Peyer's patch (tissue), 4 donors: ENCODE measurements around the gene ANO4. TPM values are rescaled to one million over a fixed set of nuclear protein-coding genes. Genes with fewer than 3 reads are reported as not detected.

Experiments
- DNase-seq, 3 donors: peaks; one replicate each; pipeline ENCODE4 v3.0.0-alpha.2; 2017 to 2019
- H3K27ac ChIP-seq, 4 donors: fragments of 200-600 bp; sonication (generic); one replicate each; pipeline ENCODE4 v1.5.1; 2016 to 2019
- H3K27me3 ChIP-seq, 2 donors: fragments of 200-600 bp; sonication (generic); one replicate each; pipeline ENCODE4 v1.5.1; 2019
- H3K36me3 ChIP-seq, 3 donors: fragments of 200-600 bp; sonication (generic); one replicate each; pipeline ENCODE4 v1.5.1; 2016 to 2019
- H3K4me1 ChIP-seq, 4 donors: fragments of 200-600 bp; sonication (generic); one replicate each; pipeline ENCODE4 v1.5.1; 2016 to 2019
- H3K4me3 ChIP-seq, 4 donors: fragments of 200-600 bp; sonication (generic); 1 replicate in 3 of 4; 2 replicates in 1 of 4; pipeline ENCODE4 v1.5.1; 2016 to 2019; ENCODE audit warnings: mild to moderate bottlenecking in 1 of 4
- H3K9me3 ChIP-seq, 4 donors: fragments of 200-600 bp; sonication (generic); one replicate each; pipeline ENCODE4 v1.5.1; 2016 to 2019; ENCODE audit warnings: mild to moderate bottlenecking in 1 of 4
- POLR2A ChIP-seq, 2 donors: fragments of 450-650 bp; IDR thresholded peaks; one replicate each; pipeline ENCODE4 v1.5.1; 2017; ENCODE audit warnings: antibody characterized with exemption in 2 of 2, mild to moderate bottlenecking in 2 of 2, moderate library complexity in 2 of 2
- total RNA-seq, 4 donors: library from RNA; depleted of rRNA; stranded (reverse); fragments of >200 nt; gene quantifications; one replicate each; pipeline ENCODE4 v1.1.0, GENCODE V29; 2016
- TF ChIP-seq, protein P1 (sequence below), 6 experiments: fragments of 450-650 bp in 4 of 6; fragments of 200-600 bp in 2 of 6; sonication (generic) in 1 of 6; IDR thresholded peaks; one replicate each; pipeline ENCODE4 v1.5.1; 2017 to 2019; ENCODE audit warnings: antibody characterized with exemption in 6 of 6, mild to moderate bottlenecking in 3 of 6, moderate library complexity in 1 of 6

ANO4 gene
- total RNA-seq, 4 donors from 2014 or later = 1.7 TPM; not detected in 3

DNA sequence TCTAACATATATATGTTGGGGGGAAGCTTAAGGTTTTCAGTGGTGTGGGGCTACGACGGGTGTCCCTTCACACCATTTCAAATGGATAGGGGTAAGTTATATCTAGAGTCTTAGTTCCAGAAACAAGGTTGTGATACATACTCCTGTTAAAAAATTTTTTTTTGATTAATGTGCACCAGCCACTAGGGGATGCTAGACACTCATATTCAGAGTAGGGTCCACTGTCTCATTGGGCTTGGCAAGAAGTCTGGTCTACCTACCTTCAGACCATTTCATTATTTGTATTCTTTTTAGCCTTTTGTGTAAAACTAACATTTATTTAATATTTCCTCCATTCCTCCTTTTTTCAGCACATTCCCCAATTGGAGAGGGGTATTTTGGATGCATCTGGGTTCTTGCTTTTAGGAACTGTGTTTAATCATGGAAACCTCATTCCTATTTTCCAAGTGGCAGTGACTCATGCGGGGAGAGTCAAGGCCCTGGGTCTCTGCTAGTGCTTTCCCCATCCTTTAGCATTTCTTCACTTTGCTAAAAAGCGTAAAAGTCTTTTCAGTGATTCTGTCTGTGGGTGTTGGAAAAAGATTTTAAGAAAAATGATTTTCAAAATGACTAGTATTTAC, 33.4 kb downstream of the ANO4 start:
- Histone ChIP-seq H3K27me3 (no peaks in the 10 kb centered on the region), H3K9me3 (no peaks in the 10 kb centered on the region), H3K36me3 (no peaks in the 10 kb centered on the region), H3K4me1 (no peaks in the 10 kb centered on the region), H3K4me3 (no peak overlapping the region), H3K27ac (no peak overlapping the region)
- no peak for DNase-seq
- TF ChIP-seq, protein P1, sequence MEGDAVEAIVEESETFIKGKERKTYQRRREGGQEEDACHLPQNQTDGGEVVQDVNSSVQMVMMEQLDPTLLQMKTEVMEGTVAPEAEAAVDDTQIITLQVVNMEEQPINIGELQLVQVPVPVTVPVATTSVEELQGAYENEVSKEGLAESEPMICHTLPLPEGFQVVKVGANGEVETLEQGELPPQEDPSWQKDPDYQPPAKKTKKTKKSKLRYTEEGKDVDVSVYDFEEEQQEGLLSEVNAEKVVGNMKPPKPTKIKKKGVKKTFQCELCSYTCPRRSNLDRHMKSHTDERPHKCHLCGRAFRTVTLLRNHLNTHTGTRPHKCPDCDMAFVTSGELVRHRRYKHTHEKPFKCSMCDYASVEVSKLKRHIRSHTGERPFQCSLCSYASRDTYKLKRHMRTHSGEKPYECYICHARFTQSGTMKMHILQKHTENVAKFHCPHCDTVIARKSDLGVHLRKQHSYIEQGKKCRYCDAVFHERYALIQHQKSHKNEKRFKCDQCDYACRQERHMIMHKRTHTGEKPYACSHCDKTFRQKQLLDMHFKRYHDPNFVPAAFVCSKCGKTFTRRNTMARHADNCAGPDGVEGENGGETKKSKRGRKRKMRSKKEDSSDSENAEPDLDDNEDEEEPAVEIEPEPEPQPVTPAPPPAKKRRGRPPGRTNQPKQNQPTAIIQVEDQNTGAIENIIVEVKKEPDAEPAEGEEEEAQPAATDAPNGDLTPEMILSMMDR (IDR thresholded peaks at IDR 0.05) = peak in 3 of 6 experiments; percentile 62 to 68 (median 65)
- no peak for TF ChIP-seq POLR2A (IDR thresholded peaks at IDR 0.05)

DNA sequence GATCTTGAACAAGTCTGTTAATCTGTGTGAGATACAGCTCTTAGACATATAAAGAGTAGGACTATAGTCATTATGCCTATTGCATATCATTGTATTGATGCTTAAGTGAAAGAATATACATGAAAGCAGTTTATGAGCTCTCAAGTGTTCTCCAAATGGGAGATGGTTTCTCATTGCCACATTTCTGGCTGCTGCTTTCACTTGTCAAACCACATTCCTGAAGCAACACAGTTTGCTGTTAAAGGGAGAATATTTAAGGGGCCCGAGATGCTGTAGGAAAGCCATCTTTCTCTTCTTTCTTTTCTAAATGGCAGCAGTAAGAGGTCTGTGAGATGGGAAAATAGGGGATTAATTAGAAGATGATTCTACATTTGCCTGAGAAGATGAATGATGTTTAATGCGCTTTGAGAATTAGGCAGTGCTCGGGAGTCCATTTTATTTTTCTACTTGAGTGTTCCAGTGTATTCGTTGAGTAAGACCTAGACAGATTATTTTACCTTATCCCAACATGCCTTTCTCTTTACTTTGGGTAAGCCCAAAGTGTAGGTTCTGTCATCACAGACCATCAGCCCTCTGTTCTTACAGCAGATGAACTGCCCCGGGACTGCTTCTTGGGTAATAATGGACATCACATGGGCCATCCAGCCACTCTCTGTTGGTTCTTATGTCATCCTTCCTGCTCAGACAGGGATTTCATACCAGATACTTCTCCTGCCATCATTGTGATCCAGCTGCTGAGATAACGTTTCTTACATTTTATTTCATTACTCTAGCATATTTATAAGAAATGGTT, 35.6 kb downstream of the ANO4 start:
- H3K27me3 ChIP-seq = no peaks in the 10 kb centered on the region
- H3K4me1 ChIP-seq = no peaks in the 10 kb centered on the region
- no peaks in the 10 kb centered on the region for H3K36me3 ChIP-seq
- H3K9me3 ChIP-seq = no peaks in the 10 kb centered on the region
- H3K27ac ChIP-seq = no peak overlapping the region
- TF ChIP-seq POLR2A (IDR thresholded peaks at IDR 0.05) = no peak
- TF ChIP-seq, protein P1 (IDR thresholded peaks at IDR 0.05) = no peak
- no peak overlapping the region for H3K4me3 ChIP-seq
- DNase-seq = no peak

DNA sequence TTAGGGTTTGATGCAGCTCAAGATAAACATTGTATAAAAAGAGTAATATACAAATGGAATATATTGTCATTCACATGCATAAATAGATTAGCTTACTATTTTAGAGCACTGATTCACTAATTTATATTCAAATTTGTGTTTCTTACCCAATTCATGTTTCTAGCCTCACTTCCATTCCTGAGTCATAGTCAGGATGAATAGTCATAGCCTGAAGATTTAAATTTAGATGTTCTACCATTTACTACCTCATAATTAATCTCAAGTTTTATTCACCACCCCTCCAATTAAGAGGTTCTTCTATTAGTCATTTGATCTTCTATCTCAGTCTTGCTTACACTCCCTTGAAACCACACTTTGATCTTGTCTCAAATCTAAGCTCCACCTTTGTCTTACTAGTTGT, 38.7 kb downstream of the ANO4 start:
- Histone ChIP-seq H3K27me3 (no peaks in the 10 kb centered on the region), H3K36me3 (no peaks in the 10 kb centered on the region), H3K4me3 (no peak overlapping the region), H3K4me1 (no peaks in the 10 kb centered on the region), H3K9me3 (no peaks in the 10 kb centered on the region), H3K27ac (no peak overlapping the region)
- DNase-seq = no peak
- no peak for TF ChIP-seq POLR2A (IDR thresholded peaks at IDR 0.05)
- TF ChIP-seq, protein P1 (IDR thresholded peaks at IDR 0.05) = no peak

DNA sequence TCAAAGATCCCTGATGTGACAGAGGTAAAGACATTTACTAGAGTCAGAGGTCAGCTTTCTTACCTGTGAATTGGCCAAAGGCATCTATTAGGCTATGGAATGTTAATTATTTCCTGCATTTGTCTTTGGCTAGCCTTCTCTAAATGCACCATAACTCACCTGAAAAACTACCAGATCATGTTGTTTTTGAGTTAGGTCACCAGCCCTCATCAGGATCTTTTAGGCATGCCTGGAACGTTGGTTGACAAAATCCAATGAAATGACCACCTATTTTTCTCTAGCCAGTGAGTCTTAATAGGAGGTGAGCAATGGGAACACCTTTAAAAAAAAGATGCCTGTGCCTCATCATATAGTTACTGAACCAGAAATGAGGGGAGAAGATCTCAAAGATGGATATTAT, 46.2 kb downstream of the ANO4 start:
- no peak overlapping the region for H3K27ac ChIP-seq
- no peak for TF ChIP-seq POLR2A (IDR thresholded peaks at IDR 0.05)
- TF ChIP-seq, protein P1 (IDR thresholded peaks at IDR 0.05) = no peak
- no peaks in the 10 kb centered on the region for H3K9me3 ChIP-seq
- H3K36me3 ChIP-seq = no peaks in the 10 kb centered on the region
- DNase-seq = no peak
- H3K4me3 ChIP-seq = no peak overlapping the region
- no peaks in the 10 kb centered on the region for H3K4me1 ChIP-seq
- no peaks in the 10 kb centered on the region for H3K27me3 ChIP-seq

DNA sequence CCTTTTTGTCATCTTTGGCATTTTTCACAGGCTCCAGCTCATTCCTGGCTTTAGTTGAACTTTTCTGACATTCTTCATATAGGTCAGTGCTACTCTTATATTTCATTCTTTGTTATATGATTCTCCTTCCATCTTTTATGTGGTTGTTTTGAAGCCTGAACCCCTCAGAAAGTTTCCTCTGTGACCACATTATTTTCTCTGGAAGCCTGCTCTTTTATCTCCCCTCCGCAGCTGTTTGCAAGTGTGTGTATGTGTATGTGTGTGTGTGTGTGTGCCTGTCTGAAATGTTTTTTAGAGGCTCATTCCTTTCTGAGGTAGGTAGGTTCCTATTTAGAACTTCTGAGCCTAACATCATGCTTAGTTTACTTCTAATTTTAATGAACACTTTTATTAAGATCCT, 47.6 kb downstream of the ANO4 start:
- no peaks in the 10 kb centered on the region for H3K27me3 ChIP-seq
- no peaks in the 10 kb centered on the region for H3K9me3 ChIP-seq
- H3K27ac ChIP-seq = no peak overlapping the region
- no peaks in the 10 kb centered on the region for H3K36me3 ChIP-seq
- no peak overlapping the region for H3K4me3 ChIP-seq
- DNase-seq = no peak
- no peaks in the 10 kb centered on the region for H3K4me1 ChIP-seq
- TF ChIP-seq, protein P1 (IDR thresholded peaks at IDR 0.05) = no peak
- TF ChIP-seq POLR2A (IDR thresholded peaks at IDR 0.05) = no peak
